Mucosa of descending colon (tissue), 3 donors: ENCODE data around the gene CERS6. TPM values are rescaled to one million over a fixed set of nuclear protein-coding genes. Genes with fewer than 3 reads are reported as not detected.

Experiments used
- ATAC-seq: fragments of 200-7000 bp; cut with Tn5 transposase; one replicate; pipeline ENCODE4 v1.9.1; 2020; ENCODE audit warnings: mild to moderate bottlenecking, moderate library complexity
- DNase-seq, 3 donors: peaks; one replicate each; pipeline ENCODE4 v3.0.0-alpha.2; 2020
- H3K36me3 ChIP-seq: fragments of 200-600 bp; one replicate; pipeline ENCODE4 v1.8.0; 2021; ENCODE audit warnings: low read depth, mild to moderate bottlenecking
- H3K4me1 ChIP-seq: fragments of 200-600 bp; one replicate; pipeline ENCODE4 v1.8.0; 2021; ENCODE audit warnings: low read depth, mild to moderate bottlenecking
- H3K4me3 ChIP-seq: fragments of 200-600 bp; one replicate; pipeline ENCODE4 v1.8.0; 2021; ENCODE audit warnings: mild to moderate bottlenecking
- H3K9me3 ChIP-seq: fragments of 200-600 bp; one replicate; pipeline ENCODE4 v1.8.0; 2021; ENCODE audit warnings: mild to moderate bottlenecking
- intact Hi-C, 2 donors: fragments of 100-400 bp; cut with DNase I in 1 of 2; cut with micrococcal nuclease in 1 of 2; formaldehyde crosslinking; loops; one replicate each; pipeline versions ENCODE4 v1.11.0 to v1.11.1; 2022; cut with DNase I, micrococcal nuclease
- total RNA-seq, 3 donors: library from RNA; stranded (reverse); fragmentation: NEBNext Ultra II Directional in 2 of 3; extraction: Animal tissue kit (Norgen Biotek cat#: 25700) in 2 of 3; gene quantifications; one replicate each; pipeline versions ENCODE4 v1.2.1 to v1.2.4, GENCODE V29; 2021 to 2023
- TF ChIP-seq, protein P1 (sequence below): fragments of 200-600 bp; IDR thresholded peaks from one replicate; pipeline ENCODE4 v1.8.0; 2022; ENCODE audit warnings: antibody characterized with exemption, mild to moderate bottlenecking
- donor health status: DM: no; HTN: no; CAD: no; lungs with moderate emphysema.
- donor health status: DM: no; HTN: no; CAD: no.
- donor health status: DM: no; HTN: yes; CAD: no.

CERS6 gene
- total RNA-seq, 3 donors from 2014 or later: 27.4 to 67.2 (median 65.0) TPM

DNA sequence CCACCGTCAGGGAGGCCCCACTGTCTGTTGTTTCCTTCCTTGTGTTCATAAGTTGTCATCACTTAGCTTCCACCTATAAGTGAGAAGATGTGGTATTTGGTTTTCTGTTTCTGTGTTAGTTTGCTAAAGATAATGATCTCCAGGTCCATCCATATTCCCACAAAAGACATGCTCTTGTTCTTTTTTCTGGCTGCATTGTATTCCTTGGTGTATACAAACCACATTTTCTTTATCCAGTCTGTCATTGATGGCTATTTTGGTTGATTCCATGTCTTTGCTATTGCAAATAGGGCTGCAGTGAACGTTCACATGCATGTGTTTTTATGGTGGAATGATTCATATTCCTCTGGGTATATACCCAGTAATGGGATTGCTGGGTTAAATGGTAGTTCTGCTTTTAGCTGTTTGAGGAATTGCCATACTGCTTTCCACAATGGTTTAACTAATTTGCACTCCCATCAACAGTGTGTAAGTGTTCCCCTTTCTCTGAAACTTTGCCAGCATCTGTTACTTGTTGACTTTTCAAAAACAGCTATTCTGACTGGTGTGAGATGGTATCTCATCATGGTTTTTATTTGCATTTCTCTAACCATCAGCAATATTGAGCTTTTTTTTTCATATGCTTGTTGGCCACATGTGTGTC is 189.7 kb downstream of the CERS6 start:
- Histone ChIP-seq H3K4me3 (no peak overlapping the region), H3K36me3 (no peaks in the 10 kb centered on the region), H3K4me1 (no peaks in the 10 kb centered on the region), H3K9me3 (no peaks in the 10 kb centered on the region)
- ATAC-seq (no peak), DNase-seq (no peak)
- intact Hi-C loops: no loop called here
- TF ChIP-seq, protein P1, sequence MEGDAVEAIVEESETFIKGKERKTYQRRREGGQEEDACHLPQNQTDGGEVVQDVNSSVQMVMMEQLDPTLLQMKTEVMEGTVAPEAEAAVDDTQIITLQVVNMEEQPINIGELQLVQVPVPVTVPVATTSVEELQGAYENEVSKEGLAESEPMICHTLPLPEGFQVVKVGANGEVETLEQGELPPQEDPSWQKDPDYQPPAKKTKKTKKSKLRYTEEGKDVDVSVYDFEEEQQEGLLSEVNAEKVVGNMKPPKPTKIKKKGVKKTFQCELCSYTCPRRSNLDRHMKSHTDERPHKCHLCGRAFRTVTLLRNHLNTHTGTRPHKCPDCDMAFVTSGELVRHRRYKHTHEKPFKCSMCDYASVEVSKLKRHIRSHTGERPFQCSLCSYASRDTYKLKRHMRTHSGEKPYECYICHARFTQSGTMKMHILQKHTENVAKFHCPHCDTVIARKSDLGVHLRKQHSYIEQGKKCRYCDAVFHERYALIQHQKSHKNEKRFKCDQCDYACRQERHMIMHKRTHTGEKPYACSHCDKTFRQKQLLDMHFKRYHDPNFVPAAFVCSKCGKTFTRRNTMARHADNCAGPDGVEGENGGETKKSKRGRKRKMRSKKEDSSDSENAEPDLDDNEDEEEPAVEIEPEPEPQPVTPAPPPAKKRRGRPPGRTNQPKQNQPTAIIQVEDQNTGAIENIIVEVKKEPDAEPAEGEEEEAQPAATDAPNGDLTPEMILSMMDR: no peak

GRCh38 chr2:168649105-168649504 is 193.0 kb downstream of the CERS6 start:
- H3K4me1 ChIP-seq: no peaks in the 10 kb centered on the region
- TF ChIP-seq, protein P1: no peak
- ATAC-seq: peak; percentile 26
- H3K4me3 ChIP-seq: no peak overlapping the region
- no peaks in the 10 kb centered on the region for H3K9me3 ChIP-seq
- intact Hi-C loops: no loop called here
- no peak for DNase-seq
- no peaks in the 10 kb centered on the region for H3K36me3 ChIP-seq

DNA sequence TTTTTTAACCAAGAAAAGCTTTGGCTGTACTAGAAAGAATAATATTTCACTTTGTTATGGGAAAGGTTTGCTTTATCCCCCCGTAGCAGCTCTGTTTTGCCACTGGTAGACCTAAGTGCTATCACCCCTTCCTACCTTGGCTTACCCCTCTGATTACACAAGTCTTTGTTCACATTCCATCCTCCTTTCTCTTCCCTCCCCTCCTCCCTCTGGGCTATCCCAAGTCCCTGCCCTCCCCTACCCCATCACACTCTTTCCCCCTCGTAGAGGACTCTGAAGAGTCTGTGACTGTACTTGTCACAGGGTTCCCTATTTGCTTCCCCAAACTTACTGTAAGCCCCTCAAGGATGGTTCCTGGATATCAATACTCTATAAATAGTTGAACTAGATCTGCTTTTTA is 193.5 kb downstream of the CERS6 start:
- no peaks in the 10 kb centered on the region for H3K36me3 ChIP-seq
- intact Hi-C loops: no loop called here
- ATAC-seq: no peak

DNA sequence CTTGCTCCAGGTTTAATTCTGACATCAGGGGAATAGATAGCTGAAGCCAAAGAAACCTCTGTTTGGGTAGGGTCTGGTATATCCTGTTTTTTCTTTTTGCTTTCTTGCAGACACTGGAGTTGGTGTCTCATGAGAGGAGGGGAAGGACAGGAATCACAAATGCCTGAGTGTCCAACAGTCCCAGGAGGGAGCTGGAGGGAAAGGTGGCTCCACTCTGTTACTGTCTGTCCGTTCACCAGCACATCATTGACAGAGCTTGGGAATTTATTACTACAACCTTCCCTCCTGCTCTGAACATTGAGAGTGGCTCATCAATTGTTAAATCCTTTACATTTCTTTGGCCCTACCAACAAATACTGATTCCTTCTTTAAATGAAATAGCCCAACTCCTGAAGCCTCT is 194.1 kb downstream of the CERS6 start:
- ATAC-seq (no peak), DNase-seq (no peak)
- Histone ChIP-seq H3K4me3 (no peak overlapping the region), H3K36me3 (no peaks in the 10 kb centered on the region), H3K4me1 (no peaks in the 10 kb centered on the region), H3K9me3 (no peaks in the 10 kb centered on the region)
- intact Hi-C loops: no loop called here
- TF ChIP-seq, protein P1: no peak

More for the DNA sequence above, 193.5 kb downstream of the CERS6 start:
- Histone ChIP-seq H3K4me1 (no peaks in the 10 kb centered on the region), H3K4me3 (no peak overlapping the region), H3K9me3 (no peaks in the 10 kb centered on the region)
- TF ChIP-seq, protein P1: no peak
- DNase-seq: no peak

GRCh38 chr2:168650781-168651180 is 194.7 kb downstream of the CERS6 start:
- no peaks in the 10 kb centered on the region for H3K9me3 ChIP-seq
- intact Hi-C loops: no loop called here
- DNase-seq: no peak
- H3K36me3 ChIP-seq: no peaks in the 10 kb centered on the region
- H3K4me3 ChIP-seq: no peak overlapping the region
- ATAC-seq: no peak
- H3K4me1 ChIP-seq: no peaks in the 10 kb centered on the region
- TF ChIP-seq, protein P1: no peak
